A549 (cell line): ENCODE measurements around the gene SLC51A. TPM values are rescaled to one million over a fixed set of nuclear protein-coding genes. Genes with fewer than 3 reads are reported as not detected.

Experiments used
- ATAC-seq, 2 experiments: fragments of 200-7000 bp in 1 of 2; fragments of >200 bp in 1 of 2; cut with Nextera tagmentation in 1 of 2; cut with Tn5 transposase in 1 of 2; 3 replicates each; pipeline versions ENCODE4 v1.8.0 to v1.9.1; 2018 to 2020; ENCODE audit warnings: mild to moderate bottlenecking in 1 of 2, moderate library complexity in 1 of 2
- CTCF ChIA-PET: fragments of 300-600 bp; sonication (Branson Sonifier 250); formaldehyde crosslinking; extraction: SDS; loops from one replicate; lab custom pipeline; 2021; ENCODE audit warnings: antibody characterized with exemption, inconsistent platforms; lab: Yijun Ruan, JAX
- POLR2A ChIA-PET: fragments of 350-600 bp; formaldehyde crosslinking; extraction: SDS; loops from one replicate; lab custom pipeline; 2021; ENCODE audit warnings: antibody characterized with exemption, inconsistent platforms; lab: Yijun Ruan, JAX
- DNase-seq, 2 experiments: peaks; one replicate each; pipeline versions ENCODE4 v3.0.0 to v3.0.0-alpha.2; 2011 to 2016; ENCODE audit warnings: low read depth in 1 of 2, low spot score in 1 of 2
- FAIRE-seq: peaks from 2 replicates; lab custom pipeline; 2011; peaks lifted over from hg19 to GRCh38; lab: Jason Lieb, UNC
- H3K27ac ChIP-seq, 2 experiments: fragments of >200 bp; sonication (Bioruptor Twin); formaldehyde crosslinking; 3 replicates each; pipeline ENCODE4 v1.5.1; 2016 to 2017
- H3K4me1 ChIP-seq: fragments of >200 bp; sonication (Bioruptor Twin); formaldehyde crosslinking; 3 replicates; pipeline ENCODE4 v1.6.1; 2016
- H3K4me2 ChIP-seq: fragments of >200 bp; sonication (Bioruptor Twin); formaldehyde crosslinking; 3 replicates; pipeline ENCODE4 v1.6.1; 2016
- H3K4me3 ChIP-seq: fragments of >200 bp; sonication (Bioruptor Twin); formaldehyde crosslinking; 3 replicates; pipeline ENCODE4 v1.5.1; 2016
- H3K9me3 ChIP-seq: fragments of >200 bp; sonication (Bioruptor Twin); formaldehyde crosslinking; 3 replicates; pipeline ENCODE4 v1.6.1; 2016
- BCL3 ChIP-seq: fragments of >200 bp; sonication (Bioruptor Twin); formaldehyde crosslinking; IDR thresholded peaks from 3 replicates; pipeline ENCODE4 v1.6.1; 2016
- CBX2 ChIP-seq: fragments of 200-600 bp; sonication (generic); IDR thresholded peaks from 2 replicates; pipeline ENCODE4 v1.6.1; 2016; ENCODE audit warnings: low read depth, mild to moderate bottlenecking, borderline replicate concordance
- CHD2 ChIP-seq: fragments of 150-350 bp; IDR thresholded peaks from 2 replicates; pipeline ENCODE4 v1.6.1; 2014; ENCODE audit warnings: low read length; ENCODE audit not compliant: partially characterized antibody
- E2F6 ChIP-seq: IDR thresholded peaks from 2 replicates; pipeline ENCODE4 v1.6.1; 2012; ENCODE audit warnings: low read depth, borderline replicate concordance
- EHMT2 ChIP-seq: fragments of 200-600 bp; sonication (generic); IDR thresholded peaks from 2 replicates; pipeline ENCODE4 v1.6.1; 2016; ENCODE audit warnings: antibody characterized with exemption, low read depth, mild to moderate bottlenecking, moderate library complexity
- FOSB ChIP-seq: fragments of 250-450 bp; sonication (Bioruptor Pico); IDR thresholded peaks from 2 replicates; pipeline ENCODE4 v1.5.0; 2020; ENCODE audit warnings: mild to moderate bottlenecking, moderate library complexity
- HDAC2 ChIP-seq: fragments of 200-600 bp; sonication (generic); IDR thresholded peaks from 2 replicates; pipeline ENCODE4 v1.6.1; 2016
- HEYL ChIP-seq: fragments of 250-450 bp; sonication (Bioruptor Pico); IDR thresholded peaks from 2 replicates; pipeline ENCODE4 v1.8.0; 2021; ENCODE audit warnings: mild to moderate bottlenecking, moderate library complexity
- HOXB13 ChIP-seq: fragments of 250-450 bp; sonication (Bioruptor Pico); IDR thresholded peaks from 2 replicates; pipeline ENCODE4 v1.5.0; 2020; ENCODE audit warnings: low read depth, mild to moderate bottlenecking, moderate library complexity
- HOXB5 ChIP-seq: fragments of 250-450 bp; sonication (Bioruptor Pico); IDR thresholded peaks from 2 replicates; pipeline ENCODE4 v1.5.0; 2020; ENCODE audit warnings: mild to moderate bottlenecking, moderate library complexity
- JUNB ChIP-seq: fragments of >200 bp; sonication (Bioruptor Twin); formaldehyde crosslinking; IDR thresholded peaks from 2 replicates; pipeline ENCODE4 v1.6.1; 2016
- KDM5A ChIP-seq: fragments of 200-600 bp; sonication (generic); IDR thresholded peaks from 2 replicates; pipeline ENCODE4 v1.6.1; 2016; ENCODE audit warnings: antibody characterized with exemption, mild to moderate bottlenecking
- MAFK ChIP-seq: fragments of 450-650 bp; IDR thresholded peaks from 2 replicates; pipeline ENCODE4 v1.6.1; 2014; ENCODE audit not compliant: partially characterized antibody
- MAX ChIP-seq: IDR thresholded peaks from 2 replicates; pipeline ENCODE4 v1.6.1; 2012
- NFE2L2 ChIP-seq: fragments of 150-350 bp; conservative IDR thresholded peaks from 2 replicates; pipeline ENCODE4 v1.6.1; 2014; ENCODE audit warnings: low read length
- NPAS2 ChIP-seq: fragments of 250-450 bp; sonication (Bioruptor Pico); IDR thresholded peaks from 2 replicates; pipeline ENCODE4 v1.8.0; 2022; ENCODE audit warnings: mild to moderate bottlenecking, moderate library complexity, borderline replicate concordance
- PBX3 ChIP-seq: IDR thresholded peaks from 2 replicates; pipeline ENCODE4 v1.6.1; 2012
- POLR2AphosphoS2 ChIP-seq: conservative IDR thresholded peaks from 2 replicates; pipeline ENCODE4 v1.6.1; 2012; ENCODE audit warnings: low read length, improper control_type of control experiment, inconsistent platforms
- RCOR1 ChIP-seq: fragments of 150-350 bp; IDR thresholded peaks from 2 replicates; pipeline ENCODE4 v1.6.1; 2014; ENCODE audit warnings: antibody characterized with exemption, low read length, low read depth
- RFX5 ChIP-seq: fragments of 450-650 bp; IDR thresholded peaks from 2 replicates; pipeline ENCODE4 v1.7.1; 2014; ENCODE audit warnings: antibody characterized with exemption, mild to moderate bottlenecking, moderate library complexity
- SMC3 ChIP-seq: fragments of >200 bp; sonication (Bioruptor Twin); formaldehyde crosslinking; IDR thresholded peaks from 3 replicates; pipeline ENCODE4 v1.6.1; 2018; ENCODE audit warnings: inconsistent platforms
- TFCP2L1 ChIP-seq: fragments of 250-450 bp; sonication (Bioruptor Pico); IDR thresholded peaks from 2 replicates; pipeline ENCODE4 v1.5.0; 2021; ENCODE audit warnings: mild to moderate bottlenecking
- ZC3H11A ChIP-seq: fragments of 450-650 bp; IDR thresholded peaks from 2 replicates; pipeline ENCODE4 v1.6.1; 2014; ENCODE audit warnings: antibody characterized with exemption, mild to moderate bottlenecking
- ZSCAN20 ChIP-seq: fragments of 250-450 bp; sonication (Bioruptor Pico); IDR thresholded peaks from 2 replicates; pipeline ENCODE4 v1.8.0; 2022; ENCODE audit warnings: mild to moderate bottlenecking, moderate library complexity
- WGBS: methylation state at CpG from one replicate; pipeline ENCODE4 v1.1.6; 2017; ENCODE audit errors: missing lambda C conversion rate; 5-methylcytosine and 5-hydroxymethylcytosine counted together
- polyA plus RNA-seq, 4 experiments: library from polyadenylated mRNA; depleted of rRNA in 3 of 4; stranded (reverse); fragments of >200 nt; fragmentation: RNase III in 1 of 4; extraction: RNeasy Plus Mini Kit Qiagen cat#74134 plus additional on column Dnase treatment in 1 of 4; gene quantifications; 2 replicates in 3 of 4; 3 replicates in 1 of 4; pipeline ENCODE4 v1.2.3, GENCODE V29; 2011 to 2017
- TF ChIP-seq, protein P1 (sequence below): fragments of 150-350 bp; IDR thresholded peaks from 2 replicates; pipeline ENCODE4 v1.6.1; 2014; ENCODE audit warnings: low read depth, mild to moderate bottlenecking, low read length
- TF ChIP-seq, protein P2 (sequence below): fragments of 250-450 bp; sonication (Bioruptor Pico); IDR thresholded peaks from 2 replicates; pipeline ENCODE4 v1.5.0; 2020; ENCODE audit warnings: low read depth, mild to moderate bottlenecking, moderate library complexity
- TF ChIP-seq, protein P3 (sequence below): fragments of >200 bp; sonication (Bioruptor Twin); formaldehyde crosslinking; IDR thresholded peaks from 2 replicates; pipeline ENCODE4 v1.6.1; 2016

The SLC51A gene
- polyA plus RNA-seq, 2 of the 4 experiments (the other 2 are of a cell fraction), result not detected

DNA sequence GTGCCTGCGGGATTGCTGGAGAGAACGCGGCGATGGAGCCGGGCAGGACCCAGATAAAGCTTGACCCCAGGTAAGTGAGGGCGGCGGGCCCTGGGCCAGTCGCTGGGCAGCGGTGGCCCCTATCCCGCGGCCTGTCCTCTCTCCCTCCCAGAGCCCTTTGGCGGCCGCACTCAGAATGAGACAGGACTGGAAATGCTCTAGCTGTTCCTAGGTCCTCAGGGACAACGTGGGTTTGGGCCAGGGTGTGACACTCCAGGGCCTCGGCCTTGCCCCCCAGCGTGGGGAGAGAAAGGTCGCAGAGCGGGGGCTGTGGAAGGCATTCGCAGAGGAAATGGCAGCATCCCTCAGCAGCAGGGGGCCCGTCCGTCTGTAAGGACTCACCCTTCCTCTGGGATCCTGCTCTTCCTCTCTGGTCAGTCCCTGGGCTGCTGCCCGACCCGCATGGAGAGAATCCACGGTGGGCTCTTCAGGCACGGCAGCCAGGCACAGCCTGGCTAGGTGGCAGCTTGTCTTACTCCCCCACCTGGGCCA lies 412 bp downstream of the SLC51A start:
- Histone ChIP-seq H3K4me3 (no peak overlapping the region), H3K4me1 (no peaks in the 10 kb centered on the region), H3K27ac (no peak overlapping the region), H3K9me3 (no peaks in the 10 kb centered on the region), H3K4me2 (no peak overlapping the region)
- ChIA-PET CTCF (no interaction called here), POLR2A (interaction anchor here (0.5 kb wide), 1 partner anchor 30 kb away, joined by 3 read pairs; no protein-coding TSS in a partner anchor)
- FAIRE-seq (no peak), ATAC-seq (no peak; a peak in 1 of 6 replicates), DNase-seq (no peak)
- 74% methylated on average over 10 of the region's 25 CpGs for WGBS
- TF ChIP-seq CHD2, result no peak
- TF ChIP-seq PBX3, result no peak
- TF ChIP-seq HOXB5, result no peak
- TF ChIP-seq POLR2AphosphoS2, result no peak
- TF ChIP-seq FOSB (CRISPR knock-in tag), result no peak
- TF ChIP-seq NFE2L2, result no peak
- no peak for TF ChIP-seq KDM5A
- TF ChIP-seq MAFK, result no peak
- TF ChIP-seq ZSCAN20 (CRISPR knock-in tag), result no peak

- no peak for FAIRE-seq
- Histone ChIP-seq H3K27ac (no peak overlapping the region), H3K9me3 (no peaks in the 10 kb centered on the region), H3K4me1 (no peaks in the 10 kb centered on the region), H3K4me3 (no peak overlapping the region), H3K4me2 (no peak overlapping the region)
- ChIA-PET POLR2A (no interaction called here), CTCF (no interaction called here)
- ATAC-seq, result no peak
- TF ChIP-seq, protein P1, sequence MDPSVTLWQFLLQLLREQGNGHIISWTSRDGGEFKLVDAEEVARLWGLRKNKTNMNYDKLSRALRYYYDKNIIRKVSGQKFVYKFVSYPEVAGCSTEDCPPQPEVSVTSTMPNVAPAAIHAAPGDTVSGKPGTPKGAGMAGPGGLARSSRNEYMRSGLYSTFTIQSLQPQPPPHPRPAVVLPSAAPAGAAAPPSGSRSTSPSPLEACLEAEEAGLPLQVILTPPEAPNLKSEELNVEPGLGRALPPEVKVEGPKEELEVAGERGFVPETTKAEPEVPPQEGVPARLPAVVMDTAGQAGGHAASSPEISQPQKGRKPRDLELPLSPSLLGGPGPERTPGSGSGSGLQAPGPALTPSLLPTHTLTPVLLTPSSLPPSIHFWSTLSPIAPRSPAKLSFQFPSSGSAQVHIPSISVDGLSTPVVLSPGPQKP, result no peak
- TF ChIP-seq, protein P2, sequence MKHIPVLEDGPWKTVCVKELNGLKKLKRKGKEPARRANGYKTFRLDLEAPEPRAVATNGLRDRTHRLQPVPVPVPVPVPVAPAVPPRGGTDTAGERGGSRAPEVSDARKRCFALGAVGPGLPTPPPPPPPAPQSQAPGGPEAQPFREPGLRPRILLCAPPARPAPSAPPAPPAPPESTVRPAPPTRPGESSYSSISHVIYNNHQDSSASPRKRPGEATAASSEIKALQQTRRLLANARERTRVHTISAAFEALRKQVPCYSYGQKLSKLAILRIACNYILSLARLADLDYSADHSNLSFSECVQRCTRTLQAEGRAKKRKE (CRISPR knock-in tag), result no peak
- TF ChIP-seq NFE2L2, result no peak
- no peak for TF ChIP-seq CBX2
- TF ChIP-seq RFX5, result no peak
- TF ChIP-seq ZC3H11A, result no peak
- TF ChIP-seq, protein P3, sequence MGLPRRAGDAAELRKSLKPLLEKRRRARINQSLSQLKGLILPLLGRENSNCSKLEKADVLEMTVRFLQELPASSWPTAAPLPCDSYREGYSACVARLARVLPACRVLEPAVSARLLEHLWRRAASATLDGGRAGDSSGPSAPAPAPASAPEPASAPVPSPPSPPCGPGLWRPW, result no peak
- no peak for TF ChIP-seq SMC3
- no peak for TF ChIP-seq MAX
- 74% methylated on average over 11 of the region's 12 CpGs for WGBS
- DNase-seq, result no peak
Measured at GRCh38 chr3:196217307-196218154, 1.2 kb downstream of the SLC51A start.

DNA sequence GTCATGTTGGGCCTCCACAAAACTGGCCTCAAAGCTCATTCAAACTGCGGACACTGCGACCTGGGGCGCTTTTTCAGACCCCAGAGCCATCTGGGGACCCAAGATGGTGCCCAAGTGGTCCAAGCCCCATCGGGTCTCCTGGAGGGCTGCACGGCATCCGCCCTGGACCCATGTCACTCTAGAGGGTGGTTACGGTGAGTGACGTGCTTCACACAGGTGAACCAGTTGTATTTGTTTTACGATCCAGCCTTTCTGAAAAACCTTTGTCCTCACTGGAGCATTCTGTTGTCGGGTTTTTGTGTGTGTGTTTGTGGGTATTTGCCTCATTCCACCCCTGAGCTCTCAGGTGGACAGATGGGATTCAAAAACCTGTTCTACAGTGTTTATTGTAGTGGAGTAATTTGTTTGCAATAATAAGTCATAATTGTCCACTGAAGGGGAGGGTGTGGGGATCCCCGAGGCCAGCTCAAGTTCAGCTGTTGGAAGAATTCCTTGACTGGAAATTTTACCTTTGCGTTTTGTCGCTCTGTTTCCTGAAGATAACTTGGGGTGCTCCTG lies 1.9 kb downstream of the SLC51A start:
- Histone ChIP-seq H3K4me2 (no peak overlapping the region), H3K27ac (no peak overlapping the region), H3K4me3 (no peak overlapping the region), H3K9me3 (no peaks in the 10 kb centered on the region), H3K4me1 (no peaks in the 10 kb centered on the region)
- CTCF ChIA-PET, result interaction anchor here (0.6 kb wide), 1 partner anchor 23 kb away, joined by 3 read pairs; no protein-coding TSS in a partner anchor
- POLR2A ChIA-PET, result no interaction called here
- WGBS, result 80% methylated on average over 10 of the region's 13 CpGs
- no peak for FAIRE-seq
- DNase-seq, result no peak
- ATAC-seq, result no peak
- TF ChIP-seq, protein P2 (CRISPR knock-in tag), result no peak
- TF ChIP-seq CHD2 (no peak), JUNB (no peak), HEYL (CRISPR knock-in tag) (no peak), EHMT2 (no peak), BCL3 (no peak), RCOR1 (no peak), NPAS2 (CRISPR knock-in tag) (no peak), HDAC2 (no peak), TFCP2L1 (no peak), E2F6 (no peak), HOXB13 (CRISPR knock-in tag) (no peak)
